ENCODE results near the gene GPC6.

Gene GPC6

DNA sequence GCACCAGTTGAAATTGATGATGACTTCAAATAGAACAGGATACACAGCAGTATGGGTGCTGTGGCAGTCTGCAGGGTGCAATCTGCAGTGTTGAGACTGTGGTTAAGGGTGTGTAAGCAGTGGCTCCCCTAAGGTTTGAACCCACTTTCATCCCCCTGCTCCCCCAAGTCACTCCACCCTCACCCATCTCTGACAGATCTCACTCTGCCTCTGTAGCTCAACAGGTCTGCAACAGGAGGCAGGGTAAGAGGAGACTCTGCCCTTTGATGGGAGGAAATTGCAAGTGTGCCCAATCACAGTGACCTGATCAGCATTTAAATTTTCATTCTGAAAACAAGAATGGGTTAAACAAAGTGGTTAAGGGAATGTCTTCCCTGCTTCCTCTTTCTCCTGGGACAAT, 1160.4 kb downstream of the GPC6 start:
- TF ChIP-seq, protein P1, sequence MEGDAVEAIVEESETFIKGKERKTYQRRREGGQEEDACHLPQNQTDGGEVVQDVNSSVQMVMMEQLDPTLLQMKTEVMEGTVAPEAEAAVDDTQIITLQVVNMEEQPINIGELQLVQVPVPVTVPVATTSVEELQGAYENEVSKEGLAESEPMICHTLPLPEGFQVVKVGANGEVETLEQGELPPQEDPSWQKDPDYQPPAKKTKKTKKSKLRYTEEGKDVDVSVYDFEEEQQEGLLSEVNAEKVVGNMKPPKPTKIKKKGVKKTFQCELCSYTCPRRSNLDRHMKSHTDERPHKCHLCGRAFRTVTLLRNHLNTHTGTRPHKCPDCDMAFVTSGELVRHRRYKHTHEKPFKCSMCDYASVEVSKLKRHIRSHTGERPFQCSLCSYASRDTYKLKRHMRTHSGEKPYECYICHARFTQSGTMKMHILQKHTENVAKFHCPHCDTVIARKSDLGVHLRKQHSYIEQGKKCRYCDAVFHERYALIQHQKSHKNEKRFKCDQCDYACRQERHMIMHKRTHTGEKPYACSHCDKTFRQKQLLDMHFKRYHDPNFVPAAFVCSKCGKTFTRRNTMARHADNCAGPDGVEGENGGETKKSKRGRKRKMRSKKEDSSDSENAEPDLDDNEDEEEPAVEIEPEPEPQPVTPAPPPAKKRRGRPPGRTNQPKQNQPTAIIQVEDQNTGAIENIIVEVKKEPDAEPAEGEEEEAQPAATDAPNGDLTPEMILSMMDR (IDR thresholded peaks at IDR 0.05; ENCODE audit: low read depth, low read length, missing control alignments), result no peak
- no peak overlapping the region for H3K4me3 ChIP-seq (ENCODE audit: low read depth, low read length)
- DNase-seq (ENCODE audit: low read depth), result no peak

DNA sequence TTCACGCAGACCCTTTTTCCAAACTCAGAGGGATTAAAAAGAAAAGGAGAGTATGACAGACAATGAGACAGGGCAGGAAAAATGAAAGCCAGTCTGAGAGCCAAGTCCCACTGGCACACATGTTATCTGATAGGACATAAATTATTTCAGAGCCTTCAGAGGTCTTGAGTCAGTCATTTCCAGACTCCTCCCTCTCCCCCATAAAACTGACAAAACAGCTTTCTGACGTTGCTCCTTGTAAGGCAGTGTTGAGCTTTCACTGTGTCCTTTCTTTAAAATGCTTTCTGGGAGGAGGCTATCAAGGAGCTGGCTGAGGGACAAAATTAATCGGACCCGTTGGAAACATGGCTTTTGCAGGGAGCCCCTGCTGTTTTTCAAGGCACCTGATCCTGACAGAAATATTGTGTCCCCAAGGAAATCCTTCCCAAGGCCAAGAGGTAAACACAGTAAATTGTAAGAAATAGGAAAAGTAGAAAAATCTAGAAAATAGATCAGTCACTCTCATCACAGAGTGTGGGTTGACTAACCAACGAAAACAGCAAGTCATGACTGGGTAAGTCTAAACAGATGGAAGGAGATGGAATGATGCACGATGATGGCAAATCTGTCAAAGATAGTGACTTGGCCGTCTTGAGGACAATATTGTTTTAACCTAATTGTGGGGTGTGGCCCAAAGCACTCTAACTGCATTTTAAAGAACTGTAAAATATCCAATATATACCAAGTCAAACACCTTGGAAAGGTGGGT, 1163.2 kb downstream of the GPC6 start:
- no peak for DNase-seq (ENCODE audit: low read depth)
- TF ChIP-seq, protein P1 (IDR thresholded peaks at IDR 0.05; ENCODE audit: low read depth, low read length, missing control alignments), result no peak

DNA sequence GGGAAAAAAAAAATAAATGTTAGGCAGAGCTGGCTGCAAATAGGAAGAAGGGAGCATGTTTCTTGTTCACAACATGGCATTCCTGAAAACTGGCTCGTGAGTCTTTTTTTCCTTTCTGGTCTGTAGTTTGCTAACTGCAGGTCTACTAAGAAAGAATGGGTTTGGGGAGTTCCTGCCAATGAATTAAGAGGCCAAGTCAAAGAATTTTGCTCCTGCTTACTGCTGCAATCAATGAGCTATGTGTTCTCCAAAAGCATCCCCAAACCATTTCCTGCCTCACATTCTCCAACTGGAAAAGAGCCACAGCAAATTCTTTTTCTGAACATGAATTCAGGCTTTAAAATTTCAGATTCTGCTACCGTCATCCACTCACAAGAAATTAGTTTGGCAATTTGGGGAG, 1164.3 kb downstream of the GPC6 start:
- no peak for DNase-seq (ENCODE audit: low read depth)
- no peak overlapping the region for H3K4me3 ChIP-seq (ENCODE audit: low read depth, low read length)
- TF ChIP-seq, protein P1 (IDR thresholded peaks at IDR 0.05; ENCODE audit: low read depth, low read length, missing control alignments), result no peak

More for the DNA sequence above, 1163.2 kb downstream of the GPC6 start:
- H3K4me3 ChIP-seq (ENCODE audit: low read depth, low read length), result no peak overlapping the region

DNA sequence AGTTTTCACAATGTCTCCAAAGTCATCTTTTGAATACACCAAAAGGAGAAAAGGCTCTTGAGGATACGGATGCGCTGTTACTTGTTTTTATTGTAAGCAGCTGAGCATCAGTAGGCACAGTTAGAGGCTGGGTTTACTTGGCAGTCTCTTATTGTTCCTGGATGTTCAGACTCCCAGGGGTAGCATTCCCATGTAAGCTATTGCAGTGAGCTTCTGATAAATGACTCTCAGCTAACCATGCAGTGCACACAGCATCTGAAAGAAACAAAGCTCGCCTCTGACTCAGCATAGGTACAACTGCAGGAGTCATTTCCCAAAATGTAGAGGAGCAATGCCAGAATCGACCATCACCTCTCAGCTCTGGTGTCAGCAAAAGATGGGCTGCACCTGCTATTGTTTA, 1168.1 kb downstream of the GPC6 start:
- no peak for DNase-seq (ENCODE audit: low read depth)
- TF ChIP-seq, protein P1 (IDR thresholded peaks at IDR 0.05; ENCODE audit: low read depth, low read length, missing control alignments), result no peak

DNA sequence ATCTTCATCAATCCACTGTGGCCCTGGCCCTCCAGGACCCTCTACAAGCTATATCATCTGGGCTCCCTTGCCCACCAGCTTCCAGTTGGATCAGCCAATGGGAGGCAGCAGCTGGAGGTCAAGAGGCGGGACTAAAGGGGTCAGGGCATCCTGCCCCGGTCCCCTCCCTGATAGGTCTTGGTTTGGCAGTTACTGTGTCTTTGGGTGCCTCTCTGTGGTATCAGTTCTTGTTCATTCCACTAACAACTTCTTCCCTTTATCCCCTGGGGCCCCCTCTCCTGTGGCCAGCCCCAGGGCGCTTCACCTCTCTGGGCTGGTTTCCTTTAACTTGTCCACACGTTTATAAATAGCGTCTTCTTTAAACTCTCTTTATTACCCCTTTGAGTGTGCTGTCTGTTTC, 1169.3 kb downstream of the GPC6 start:
- no peak for DNase-seq (ENCODE audit: low read depth)

More for the DNA sequence above, 1168.1 kb downstream of the GPC6 start:
- H3K4me3 ChIP-seq (ENCODE audit: low read depth, low read length), result no peak overlapping the region

GRCh38 chr13:94399812-94400211, 1173.2 kb downstream of the GPC6 start:
- no peak overlapping the region for H3K4me3 ChIP-seq (ENCODE audit: low read depth, low read length)
- TF ChIP-seq, protein P1 (IDR thresholded peaks at IDR 0.05; ENCODE audit: low read depth, low read length, missing control alignments), result no peak
- no peak for DNase-seq (ENCODE audit: low read depth)

More for the DNA sequence above, 1169.3 kb downstream of the GPC6 start:
- no peak overlapping the region for H3K4me3 ChIP-seq (ENCODE audit: low read depth, low read length)
- TF ChIP-seq, protein P1 (IDR thresholded peaks at IDR 0.05; ENCODE audit: low read depth, low read length, missing control alignments), result no peak

GRCh38 chr13:94400874-94401273, 1174.3 kb downstream of the GPC6 start:
- DNase-seq (ENCODE audit: low read depth), result no peak

More at GRCh38 chr13:94400874-94401273, 1174.3 kb downstream of the GPC6 start:
- TF ChIP-seq, protein P1 (IDR thresholded peaks at IDR 0.05; ENCODE audit: low read depth, low read length, missing control alignments), result no peak
- no peak overlapping the region for H3K4me3 ChIP-seq (ENCODE audit: low read depth, low read length)

Data from GM12864 (cell line).